GM12864 (cell line): ENCODE measurements around the gene IMPDH1.

ENCODE experiments used
- DNase-seq: peaks from one replicate; pipeline ENCODE4 v3.0.0-alpha.2; 2011; ENCODE audit warnings: low read depth
- H3K4me3 ChIP-seq: 2 replicates; pipeline ENCODE4 v1.5.1; 2011; ENCODE audit warnings: mild to moderate bottlenecking, low read depth, low read length, control low read depth
- CTCF ChIP-seq: IDR thresholded peaks from 2 replicates; pipeline ENCODE4 v1.5.1; 2011; ENCODE audit warnings: low read depth, mild to moderate bottlenecking, moderate library complexity, low read length, control low read depth, inconsistent platforms; ENCODE audit errors: missing control alignments

IMPDH1 gene

GRCh38 chr7:128431754-128432153 lies 22.0 kb upstream of the IMPDH1 start:
- no peak for DNase-seq
- H3K4me3 ChIP-seq: no peak overlapping the region

GRCh38 chr7:128431221-128431620 lies 21.4 kb upstream of the IMPDH1 start:
- DNase-seq: no peak
- TF ChIP-seq CTCF: no peak
- no peak overlapping the region for H3K4me3 ChIP-seq

More at GRCh38 chr7:128431754-128432153, 22.0 kb upstream of the IMPDH1 start:
- no peak for TF ChIP-seq CTCF

GRCh38 chr7:128430207-128430606 lies 20.4 kb upstream of the IMPDH1 start:
- TF ChIP-seq CTCF: peak; percentile 17
- no peak overlapping the region for H3K4me3 ChIP-seq
- DNase-seq: no peak

GRCh38 chr7:128427289-128427891 lies 17.6 kb upstream of the IMPDH1 start:
- TF ChIP-seq CTCF: peak; percentile 58
- H3K4me3 ChIP-seq: no peak overlapping the region
- DNase-seq: no peak

- no peak overlapping the region for H3K4me3 ChIP-seq
- DNase-seq: no peak
- TF ChIP-seq CTCF: peak; percentile 94
These were observed 16.1 kb upstream of the IMPDH1 start for GRCh38 chr7:128425850-128426249.

- DNase-seq: no peak
- no peak for TF ChIP-seq CTCF
- H3K4me3 ChIP-seq: no peak overlapping the region
These were observed 15.0 kb upstream of the IMPDH1 start for GRCh38 chr7:128424686-128425275.

- DNase-seq: no peak
- no peak for TF ChIP-seq CTCF
- no peak overlapping the region for H3K4me3 ChIP-seq
These were observed 13.1 kb upstream of the IMPDH1 start for GRCh38 chr7:128422842-128423241.
